Retinal pigment epithelial cell (primary cell): ENCODE results near the gene GPR84.
A peak's percentile ranks its signal among the peaks of the same experiment; 100 is the strongest.
"Not testable (repeated sequence)": the region's sequence is repeated elsewhere in the genome, so short reads cannot be mapped to it uniquely, and the experiment has no call there.

Experiments used
- DNase-seq: peaks from one replicate; pipeline ENCODE4 v3.0.0-alpha.2; 2010; ENCODE audit warnings: low read depth
- H3K4me3 ChIP-seq: 2 replicates; pipeline ENCODE4 v1.5.1; 2011; ENCODE audit warnings: mild to moderate bottlenecking, low read length, control low read depth, moderate library complexity
- TF ChIP-seq, protein P1 (sequence below): conservative IDR thresholded peaks from 2 replicates; pipeline ENCODE4 v1.5.1; 2011; ENCODE audit warnings: low read depth, low read length, control low read depth, inconsistent platforms

The GPR84 gene

DNA sequence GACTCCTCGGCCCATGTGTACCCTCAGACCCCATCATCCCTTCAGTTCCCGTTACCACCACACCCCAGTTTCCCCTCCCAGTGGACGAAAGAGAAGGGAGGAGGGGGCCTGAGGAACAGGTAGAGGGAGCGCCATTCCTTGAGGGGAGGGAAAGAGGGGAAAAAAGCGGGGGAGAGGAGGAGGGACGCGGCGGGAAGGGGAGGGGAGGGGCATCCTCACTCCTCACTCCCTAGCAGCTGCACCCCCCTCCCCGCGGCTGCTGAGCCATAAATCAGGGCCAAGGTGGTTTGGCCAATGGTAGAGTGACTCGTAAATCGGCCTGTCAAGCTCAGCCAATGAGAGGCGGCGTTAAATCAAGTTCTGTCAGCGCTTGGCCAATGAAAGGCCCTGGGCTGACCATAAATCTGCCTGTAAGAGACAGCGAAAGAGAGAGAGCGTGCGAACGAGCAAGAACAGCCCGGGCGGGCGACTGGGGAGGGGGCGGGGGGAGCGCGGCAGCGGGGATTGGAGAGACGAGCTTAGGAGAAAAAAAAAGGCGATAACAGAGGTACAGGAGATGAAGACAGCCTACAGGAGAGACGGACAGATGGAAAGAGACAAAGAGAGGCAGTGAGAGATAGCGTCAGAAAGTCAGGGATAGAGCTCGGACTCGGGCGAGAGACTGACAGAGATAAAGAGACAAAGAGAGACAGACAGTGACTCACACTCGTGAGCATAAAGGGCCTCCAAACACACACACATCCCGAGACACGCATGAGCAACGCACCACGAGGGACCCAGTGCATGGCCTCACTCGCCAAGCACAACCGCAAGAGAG, 5.1 kb downstream of the GPR84 start:
- TF ChIP-seq, protein P1, sequence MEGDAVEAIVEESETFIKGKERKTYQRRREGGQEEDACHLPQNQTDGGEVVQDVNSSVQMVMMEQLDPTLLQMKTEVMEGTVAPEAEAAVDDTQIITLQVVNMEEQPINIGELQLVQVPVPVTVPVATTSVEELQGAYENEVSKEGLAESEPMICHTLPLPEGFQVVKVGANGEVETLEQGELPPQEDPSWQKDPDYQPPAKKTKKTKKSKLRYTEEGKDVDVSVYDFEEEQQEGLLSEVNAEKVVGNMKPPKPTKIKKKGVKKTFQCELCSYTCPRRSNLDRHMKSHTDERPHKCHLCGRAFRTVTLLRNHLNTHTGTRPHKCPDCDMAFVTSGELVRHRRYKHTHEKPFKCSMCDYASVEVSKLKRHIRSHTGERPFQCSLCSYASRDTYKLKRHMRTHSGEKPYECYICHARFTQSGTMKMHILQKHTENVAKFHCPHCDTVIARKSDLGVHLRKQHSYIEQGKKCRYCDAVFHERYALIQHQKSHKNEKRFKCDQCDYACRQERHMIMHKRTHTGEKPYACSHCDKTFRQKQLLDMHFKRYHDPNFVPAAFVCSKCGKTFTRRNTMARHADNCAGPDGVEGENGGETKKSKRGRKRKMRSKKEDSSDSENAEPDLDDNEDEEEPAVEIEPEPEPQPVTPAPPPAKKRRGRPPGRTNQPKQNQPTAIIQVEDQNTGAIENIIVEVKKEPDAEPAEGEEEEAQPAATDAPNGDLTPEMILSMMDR = no peak
- peak; percentile 100 for DNase-seq
- H3K4me3 ChIP-seq = peak overlapping the region; percentile 73

GRCh38 chr12:54358191-54358944, 5.9 kb downstream of the GPR84 start:
- H3K4me3 ChIP-seq = peak overlapping the region; percentile 73
- TF ChIP-seq, protein P1 = no peak
- DNase-seq = no peak

DNA sequence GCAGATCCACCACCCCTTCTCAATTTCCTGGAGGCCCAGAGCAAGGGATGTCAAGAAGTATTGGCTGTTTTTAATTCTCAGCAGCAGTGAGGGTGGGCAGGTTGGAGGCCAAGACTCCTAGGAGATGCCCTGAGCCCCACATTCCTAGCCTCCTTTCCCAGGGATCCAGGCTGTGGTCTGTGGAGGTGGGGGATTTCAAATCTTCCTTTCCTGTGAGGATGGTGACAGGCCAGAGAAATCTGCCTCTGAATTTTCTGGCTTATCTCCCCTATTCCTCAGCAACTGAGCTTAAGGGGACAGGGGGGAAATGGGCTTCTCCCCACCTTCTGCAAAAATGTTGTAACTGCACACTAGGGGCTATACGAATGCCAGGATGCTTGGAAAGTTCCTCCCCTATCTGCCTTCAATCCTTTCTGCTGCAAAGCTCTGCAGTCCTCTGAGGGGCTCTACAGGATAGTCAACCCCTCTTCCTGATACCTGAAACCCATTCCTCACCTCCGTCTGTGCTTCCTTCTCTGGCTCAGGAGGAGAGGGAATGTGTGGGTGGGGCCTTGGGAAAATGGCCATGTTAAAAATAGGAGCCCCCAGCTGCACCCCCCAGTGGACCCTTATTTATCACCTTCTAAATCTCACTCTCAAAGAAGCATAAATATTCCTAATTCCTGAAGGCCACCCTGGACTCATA, 6.6 kb downstream of the GPR84 start:
- DNase-seq = no peak
- peak overlapping the region; percentile 73 for H3K4me3 ChIP-seq
- TF ChIP-seq, protein P1 = no peak

DNA sequence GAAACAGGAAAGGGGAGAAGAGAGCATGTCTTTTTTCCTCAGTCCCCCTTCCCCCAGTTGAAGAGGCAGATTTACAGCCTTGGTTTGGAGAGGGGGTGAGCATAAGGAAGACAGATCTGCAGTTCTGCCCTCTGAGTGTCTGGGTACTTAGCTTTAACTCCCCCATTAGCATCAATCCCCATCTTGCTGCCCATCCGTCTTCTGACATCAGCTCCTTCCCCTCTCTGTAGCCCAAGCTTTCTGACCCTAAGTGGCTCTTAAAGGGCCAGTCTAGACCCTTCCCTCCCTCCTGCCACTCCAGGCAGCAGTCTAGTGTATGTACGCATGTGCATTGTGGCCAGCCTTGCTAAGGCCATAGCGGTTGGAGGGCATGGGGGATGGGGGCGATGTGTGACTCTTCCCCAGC, 7.3 kb downstream of the GPR84 start:
- TF ChIP-seq, protein P1 = no peak
- DNase-seq = no peak
- H3K4me3 ChIP-seq = no peak overlapping the region

DNA sequence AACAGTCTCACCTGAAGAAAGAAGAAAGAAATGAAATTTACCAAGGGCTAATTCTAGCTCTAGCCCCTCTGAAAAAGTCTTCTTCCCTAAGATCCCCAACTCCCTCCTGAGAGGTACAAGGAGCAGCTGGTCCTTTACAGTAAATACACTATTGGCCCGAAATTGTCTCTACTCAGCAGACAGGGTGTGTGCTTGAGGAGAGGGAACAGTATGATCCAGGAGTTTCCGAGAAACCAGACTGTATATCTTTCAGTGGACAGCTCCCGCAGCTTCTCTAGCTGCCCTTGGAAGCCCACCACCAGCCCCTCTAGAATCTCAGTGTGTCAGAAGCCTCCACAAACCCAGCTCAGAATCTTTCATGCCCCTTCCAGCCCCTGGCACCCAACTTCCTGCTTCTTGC, 8.1 kb downstream of the GPR84 start:
- TF ChIP-seq, protein P1 = no peak

GRCh38 chr12:54355104-54355815, 9.0 kb downstream of the GPR84 start:
- DNase-seq = no peak
- no peak overlapping the region for H3K4me3 ChIP-seq
- TF ChIP-seq, protein P1 = peak; percentile 25

More for the DNA sequence above, 8.1 kb downstream of the GPR84 start:
- DNase-seq = no peak
- no peak overlapping the region for H3K4me3 ChIP-seq

DNA sequence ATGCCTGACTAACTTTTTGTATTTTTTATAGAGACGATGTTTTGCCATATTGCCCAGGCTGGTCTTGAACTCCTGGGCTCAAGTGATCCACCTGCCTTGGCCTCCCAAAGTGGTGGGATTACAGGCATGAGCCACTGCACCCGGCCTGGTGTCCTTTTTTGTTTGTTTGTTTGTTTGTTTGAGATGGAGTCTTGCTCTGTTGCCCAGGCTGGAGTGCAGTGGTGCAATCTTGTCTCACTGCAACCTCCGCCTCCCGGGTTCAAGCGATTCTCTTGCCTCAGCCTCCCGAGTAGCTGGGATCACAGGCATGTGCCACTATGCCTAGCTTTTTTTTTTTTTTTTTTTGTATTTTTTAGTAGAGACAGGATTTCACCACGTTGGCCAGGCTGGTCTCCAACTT, 10.0 kb downstream of the GPR84 start:
- not testable (repeated sequence) for DNase-seq, H3K4me3 ChIP-seq
